HL-60 (cell line): ENCODE measurements around the gene AKAP13.

Experiments
- DNase-seq, 2 experiments: peaks; one replicate each; pipeline ENCODE4 v3.0.0-alpha.2; 2010 to 2020; ENCODE audit warnings: low read depth in 1 of 2, low spot score in 1 of 2
- H3K27ac ChIP-seq: fragments of 250-450 bp; sonication (Bioruptor Pico); replicated peaks from 2 replicates; pipeline ENCODE4 v1.5.1; 2020; ENCODE audit warnings: mild to moderate bottlenecking, moderate library complexity
- H3K27me3 ChIP-seq: fragments of 250-450 bp; sonication (Bioruptor Pico); 2 replicates; pipeline ENCODE4 v1.5.1; 2021; ENCODE audit warnings: mild to moderate bottlenecking, moderate library complexity; ENCODE audit not compliant: insufficient read depth, poor library complexity, severe bottlenecking
- H3K4me3 ChIP-seq: replicated peaks from 2 replicates; pipeline ENCODE4 v1.5.1; 2011; ENCODE audit warnings: mild to moderate bottlenecking, control low read depth, low read length; ENCODE audit not compliant: insufficient read depth
- CTCF ChIP-seq: IDR thresholded peaks from one replicate; pipeline ENCODE4 v1.5.1; 2011; ENCODE audit warnings: low read length, control low read depth, inconsistent platforms; ENCODE audit not compliant: insufficient read depth
- GABPA ChIP-seq: IDR thresholded peaks from 2 replicates; pipeline ENCODE4 v1.6.1; 2012; ENCODE audit warnings: low read depth
- POLR2AphosphoS5 ChIP-seq: IDR thresholded peaks from 2 replicates; pipeline ENCODE4 v1.6.1; 2012; ENCODE audit warnings: low read depth
- REST ChIP-seq: IDR thresholded peaks from 2 replicates; pipeline ENCODE4 v1.6.1; 2012; ENCODE audit warnings: low read depth; ENCODE audit not compliant: insufficient replicate concordance
- SPI1 ChIP-seq: IDR thresholded peaks from 2 replicates; pipeline ENCODE4 v1.6.1; 2012; ENCODE audit warnings: low read depth, mild to moderate bottlenecking, borderline replicate concordance

The AKAP13 gene

GRCh38 chr15:85396554-85396953, 16.2 kb downstream of the AKAP13 start:
- no peak overlapping the region for H3K27ac ChIP-seq
- TF ChIP-seq CTCF (no peak), SPI1 (no peak), GABPA (no peak), REST (no peak)
- DNase-seq: no peak
- H3K27me3 ChIP-seq: no peaks in the 10 kb centered on the region
- no peak overlapping the region for H3K4me3 ChIP-seq

GRCh38 chr15:85397151-85397550, 16.7 kb downstream of the AKAP13 start:
- Histone ChIP-seq H3K4me3 (no peak overlapping the region), H3K27me3 (no peaks in the 10 kb centered on the region), H3K27ac (no peak overlapping the region)
- TF ChIP-seq CTCF: no peak
- TF ChIP-seq GABPA: no peak
- TF ChIP-seq POLR2AphosphoS5: no peak
- TF ChIP-seq REST: no peak
- TF ChIP-seq SPI1: no peak
- DNase-seq: no peak

- Histone ChIP-seq H3K27ac (no peak overlapping the region), H3K27me3 (no peaks in the 10 kb centered on the region), H3K4me3 (no peak overlapping the region)
- TF ChIP-seq POLR2AphosphoS5 (no peak), SPI1 (no peak), GABPA (no peak), REST (no peak)
- no peak for DNase-seq
Observed at GRCh38 chr15:85397926-85398325, 17.5 kb downstream of the AKAP13 start.

GRCh38 chr15:85398822-85399221, 18.4 kb downstream of the AKAP13 start:
- DNase-seq: no peak
- TF ChIP-seq REST (no peak), POLR2AphosphoS5 (no peak), CTCF (no peak), GABPA (no peak), SPI1 (no peak)
- Histone ChIP-seq H3K4me3 (no peak overlapping the region), H3K27ac (no peak overlapping the region), H3K27me3 (no peaks in the 10 kb centered on the region)
